ENCODE measurements around the gene HPCAL1.

The HPCAL1 gene

GRCh38 chr2:10462178-10463083 lies 159.7 kb downstream of the HPCAL1 start:
- Histone ChIP-seq H3K36me3 (ENCODE audit: control insufficient read depth, insufficient read depth, low read length) (no peaks in the 10 kb centered on the region), H3K27ac (ENCODE audit: low read depth, low read length, severe bottlenecking) (no peak overlapping the region), H3K9me3 (ENCODE audit: control insufficient read depth, low read length) (no peaks in the 10 kb centered on the region), H3K4me1 (ENCODE audit: control insufficient read depth, insufficient read depth, low read length, poor library complexity, severe bottlenecking) (no peaks in the 10 kb centered on the region), H3K4me3 (ENCODE audit: extremely low read depth, insufficient read depth, low read length, poor library complexity, severe bottlenecking) (no peak overlapping the region)
- WGBS, 2 experiments (ENCODE audit: insufficient coverage in 2 of 2): 70 to 77% methylated on average over 7 to 13 of the region's 15 CpGs

- H3K4me1 ChIP-seq (ENCODE audit: control insufficient read depth, insufficient read depth, low read length, poor library complexity, severe bottlenecking): no peaks in the 10 kb centered on the region
- WGBS, 2 experiments (ENCODE audit: insufficient coverage in 2 of 2): 97 to 100% methylated on average over 2 to 5 of the region's 5 CpGs
- H3K9me3 ChIP-seq (ENCODE audit: control insufficient read depth, low read length): no peaks in the 10 kb centered on the region
- H3K4me3 ChIP-seq (ENCODE audit: extremely low read depth, insufficient read depth, low read length, poor library complexity, severe bottlenecking): no peak overlapping the region
- H3K36me3 ChIP-seq (ENCODE audit: control insufficient read depth, insufficient read depth, low read length): no peaks in the 10 kb centered on the region
- H3K27ac ChIP-seq (ENCODE audit: low read depth, low read length, severe bottlenecking): no peak overlapping the region
Measured at GRCh38 chr2:10465910-10466309, 163.2 kb downstream of the HPCAL1 start.

GRCh38 chr2:10466801-10467200 lies 164.1 kb downstream of the HPCAL1 start:
- Histone ChIP-seq H3K9me3 (ENCODE audit: control insufficient read depth, low read length) (no peaks in the 10 kb centered on the region), H3K4me1 (ENCODE audit: control insufficient read depth, insufficient read depth, low read length, poor library complexity, severe bottlenecking) (no peaks in the 10 kb centered on the region), H3K27ac (ENCODE audit: low read depth, low read length, severe bottlenecking) (no peak overlapping the region), H3K36me3 (ENCODE audit: control insufficient read depth, insufficient read depth, low read length) (no peaks in the 10 kb centered on the region), H3K4me3 (ENCODE audit: extremely low read depth, insufficient read depth, low read length, poor library complexity, severe bottlenecking) (no peak overlapping the region)
- 83 to 86% methylated on average over 9 to 11 of the region's 11 CpGs for whole genome bisulfite sequencing, 2 experiments (ENCODE audit: insufficient coverage in 2 of 2)

DNA sequence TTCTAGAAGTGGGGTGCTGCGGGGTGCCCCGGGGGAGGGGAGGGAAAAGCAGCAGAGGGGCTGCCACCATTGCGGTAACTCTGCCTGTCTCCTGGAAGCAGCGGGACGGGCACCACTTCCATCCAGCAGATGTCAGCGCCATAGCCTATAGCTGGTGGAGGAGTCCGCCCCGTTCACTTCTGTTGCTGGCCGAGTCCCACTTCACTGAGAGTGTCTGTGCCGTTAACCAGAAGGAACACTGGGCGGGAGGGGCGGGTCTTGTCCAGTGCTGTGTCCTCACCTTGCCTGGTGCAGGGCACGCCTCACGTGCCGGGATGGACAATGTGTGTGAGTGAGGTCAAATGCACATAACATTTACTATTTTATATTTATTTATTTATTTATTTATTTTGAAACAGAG lies 164.7 kb downstream of the HPCAL1 start:
- H3K4me1 ChIP-seq (ENCODE audit: control insufficient read depth, insufficient read depth, low read length, poor library complexity, severe bottlenecking): no peaks in the 10 kb centered on the region
- H3K4me3 ChIP-seq (ENCODE audit: extremely low read depth, insufficient read depth, low read length, poor library complexity, severe bottlenecking): no peak overlapping the region
- H3K36me3 ChIP-seq (ENCODE audit: control insufficient read depth, insufficient read depth, low read length): no peaks in the 10 kb centered on the region
- H3K9me3 ChIP-seq (ENCODE audit: control insufficient read depth, low read length): no peaks in the 10 kb centered on the region
- 83 to 85% methylated on average over 2 to 8 of the region's 15 CpGs for WGBS, 2 experiments (ENCODE audit: insufficient coverage in 2 of 2)
- no peak overlapping the region for H3K27ac ChIP-seq (ENCODE audit: low read depth, low read length, severe bottlenecking)

GRCh38 chr2:10469301-10469700 lies 166.6 kb downstream of the HPCAL1 start:
- Histone ChIP-seq H3K36me3 (ENCODE audit: control insufficient read depth, insufficient read depth, low read length) (no peaks in the 10 kb centered on the region), H3K27ac (ENCODE audit: low read depth, low read length, severe bottlenecking) (no peak overlapping the region), H3K9me3 (ENCODE audit: control insufficient read depth, low read length) (no peaks in the 10 kb centered on the region), H3K4me1 (ENCODE audit: control insufficient read depth, insufficient read depth, low read length, poor library complexity, severe bottlenecking) (no peaks in the 10 kb centered on the region), H3K4me3 (ENCODE audit: extremely low read depth, insufficient read depth, low read length, poor library complexity, severe bottlenecking) (no peak overlapping the region)
- 95 to 100% methylated on average over 2 to 3 of the region's 4 CpGs for WGBS, 2 experiments (ENCODE audit: insufficient coverage in 2 of 2)

DNA sequence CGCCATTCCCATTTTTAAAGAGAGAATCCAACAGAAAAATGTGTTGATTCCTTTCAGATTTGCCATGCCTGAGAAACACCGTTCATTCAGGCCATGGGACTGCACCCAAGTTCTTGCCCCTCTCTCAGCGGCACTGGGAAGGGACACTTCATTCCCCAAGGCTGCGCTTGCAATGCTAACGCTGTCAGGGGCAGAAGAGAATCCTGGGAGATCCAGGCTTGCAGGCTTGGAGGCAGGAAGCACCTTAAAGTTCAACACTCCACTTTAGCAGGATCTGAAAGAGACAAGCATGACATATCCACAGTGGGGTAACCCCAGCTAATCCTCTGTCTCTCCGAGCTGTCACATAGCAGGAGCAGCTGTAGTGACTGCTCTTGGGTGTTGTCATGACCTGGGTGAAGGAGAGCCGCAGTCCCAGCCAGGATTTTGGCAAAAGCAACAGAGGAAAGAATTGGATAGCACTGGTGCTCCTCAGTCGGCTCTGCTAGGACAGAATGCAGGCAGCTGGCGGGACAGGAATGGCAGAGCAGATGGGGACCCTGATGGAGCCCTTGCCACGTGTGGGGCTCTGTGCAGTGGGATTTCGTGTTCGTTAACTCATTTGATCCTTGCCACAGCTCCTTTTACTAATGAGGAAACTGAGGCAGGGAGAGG lies 167.4 kb downstream of the HPCAL1 start:
- H3K9me3 ChIP-seq (ENCODE audit: control insufficient read depth, low read length): no peaks in the 10 kb centered on the region
- H3K36me3 ChIP-seq (ENCODE audit: control insufficient read depth, insufficient read depth, low read length): no peaks in the 10 kb centered on the region
- no peaks in the 10 kb centered on the region for H3K4me1 ChIP-seq (ENCODE audit: control insufficient read depth, insufficient read depth, low read length, poor library complexity, severe bottlenecking)
- H3K27ac ChIP-seq (ENCODE audit: low read depth, low read length, severe bottlenecking): no peak overlapping the region
- whole genome bisulfite sequencing, 2 experiments (ENCODE audit: insufficient coverage in 2 of 2): 83 to 89% methylated on average over 11 to 12 of the region's 12 CpGs
- no peak overlapping the region for H3K4me3 ChIP-seq (ENCODE audit: extremely low read depth, insufficient read depth, low read length, poor library complexity, severe bottlenecking)

DNA sequence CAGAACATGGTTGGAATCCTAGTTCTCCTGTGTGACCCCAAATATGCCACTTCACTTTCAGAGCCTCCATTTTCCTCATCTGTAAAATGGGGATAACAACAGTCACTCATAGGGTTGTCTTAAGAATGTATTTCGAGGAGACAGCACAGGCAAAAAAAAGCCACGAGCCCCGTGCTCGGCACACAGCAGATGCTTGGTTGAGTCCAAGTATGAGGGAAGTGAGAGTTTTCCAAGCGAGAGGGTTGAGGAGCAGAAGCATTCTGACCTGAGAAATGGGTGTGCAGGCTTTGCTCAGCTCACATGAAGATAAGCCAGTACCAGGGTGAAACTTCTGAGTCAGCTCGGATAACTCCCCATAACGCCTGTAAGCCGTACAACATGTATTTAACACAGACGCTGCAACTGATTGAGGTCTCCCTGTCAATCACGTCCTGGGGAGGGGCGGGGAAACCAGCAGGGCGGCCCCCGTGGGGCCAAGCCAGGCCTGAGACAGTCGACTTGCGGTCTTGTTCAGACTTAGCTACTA lies 168.4 kb downstream of the HPCAL1 start:
- WGBS, 2 experiments (ENCODE audit: insufficient coverage in 2 of 2): 70 to 77% methylated on average over 13 of the region's 15 CpGs
- Histone ChIP-seq H3K9me3 (ENCODE audit: control insufficient read depth, low read length) (no peaks in the 10 kb centered on the region), H3K4me3 (ENCODE audit: extremely low read depth, insufficient read depth, low read length, poor library complexity, severe bottlenecking) (no peak overlapping the region), H3K4me1 (ENCODE audit: control insufficient read depth, insufficient read depth, low read length, poor library complexity, severe bottlenecking) (no peaks in the 10 kb centered on the region), H3K36me3 (ENCODE audit: control insufficient read depth, insufficient read depth, low read length) (no peaks in the 10 kb centered on the region), H3K27ac (ENCODE audit: low read depth, low read length, severe bottlenecking) (no peak overlapping the region)

- no peak overlapping the region for H3K27ac ChIP-seq (ENCODE audit: low read depth, low read length, severe bottlenecking)
- H3K9me3 ChIP-seq (ENCODE audit: control insufficient read depth, low read length): no peaks in the 10 kb centered on the region
- no peaks in the 10 kb centered on the region for H3K4me1 ChIP-seq (ENCODE audit: control insufficient read depth, insufficient read depth, low read length, poor library complexity, severe bottlenecking)
- 86 to 100% methylated on average over 2 of the region's 2 CpGs for WGBS, 2 experiments (ENCODE audit: insufficient coverage in 2 of 2)
- H3K36me3 ChIP-seq (ENCODE audit: control insufficient read depth, insufficient read depth, low read length): no peaks in the 10 kb centered on the region
- H3K4me3 ChIP-seq (ENCODE audit: extremely low read depth, insufficient read depth, low read length, poor library complexity, severe bottlenecking): no peak overlapping the region
Measured at GRCh38 chr2:10471955-10472354, 169.3 kb downstream of the HPCAL1 start.

GRCh38 chr2:10473121-10473756 lies 170.5 kb downstream of the HPCAL1 start:
- no peaks in the 10 kb centered on the region for H3K36me3 ChIP-seq (ENCODE audit: control insufficient read depth, insufficient read depth, low read length)
- peaks cover 3% of the 10 kb centered on the region for H3K4me1 ChIP-seq (ENCODE audit: control insufficient read depth, insufficient read depth, low read length, poor library complexity, severe bottlenecking)
- no peak overlapping the region for H3K27ac ChIP-seq (ENCODE audit: low read depth, low read length, severe bottlenecking)
- H3K4me3 ChIP-seq (ENCODE audit: extremely low read depth, insufficient read depth, low read length, poor library complexity, severe bottlenecking): no peak overlapping the region
- no peaks in the 10 kb centered on the region for H3K9me3 ChIP-seq (ENCODE audit: control insufficient read depth, low read length)
- WGBS, 2 experiments (ENCODE audit: insufficient coverage in 2 of 2): 96 to 97% methylated on average over 3 of the region's 5 CpGs

DNA sequence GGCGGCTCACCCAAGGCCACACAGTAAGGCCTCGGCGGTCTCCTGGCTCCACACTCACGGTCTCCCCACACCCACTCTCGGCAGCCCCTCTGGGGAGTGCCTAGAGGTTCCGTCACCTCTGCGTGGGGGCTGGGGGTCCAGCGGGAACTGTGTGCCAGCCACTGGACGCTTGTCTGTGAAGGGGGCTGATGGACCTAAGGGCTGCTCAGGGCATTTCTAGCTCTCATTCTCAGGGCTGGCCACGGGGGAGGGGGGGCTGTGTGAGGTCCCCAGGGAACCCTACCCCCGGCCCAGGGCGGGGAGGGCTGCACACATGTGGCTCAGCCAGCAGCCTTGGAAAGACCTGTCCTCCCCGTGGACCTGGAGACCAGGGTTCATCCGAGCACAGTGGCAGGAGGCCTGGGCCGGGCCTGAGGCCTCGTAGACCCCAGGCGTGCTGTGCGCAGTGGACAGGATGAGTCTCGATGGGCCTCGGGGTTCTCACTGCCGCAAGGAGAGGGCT lies 172.6 kb downstream of the HPCAL1 start:
- WGBS, 2 experiments (ENCODE audit: insufficient coverage in 2 of 2): 95 to 97% methylated on average over 14 to 20 of the region's 21 CpGs
- H3K27ac ChIP-seq (ENCODE audit: low read depth, low read length, severe bottlenecking): no peak overlapping the region
- H3K4me3 ChIP-seq (ENCODE audit: extremely low read depth, insufficient read depth, low read length, poor library complexity, severe bottlenecking): no peak overlapping the region
- no peaks in the 10 kb centered on the region for H3K9me3 ChIP-seq (ENCODE audit: control insufficient read depth, low read length)
- peaks cover 3% of the 10 kb centered on the region for H3K4me1 ChIP-seq (ENCODE audit: control insufficient read depth, insufficient read depth, low read length, poor library complexity, severe bottlenecking)
- H3K36me3 ChIP-seq (ENCODE audit: control insufficient read depth, insufficient read depth, low read length): no peaks in the 10 kb centered on the region

Measured in mesodermal cell (in vitro differentiated cells).